HepG2 (cell line): ENCODE results near the gene THOC2. TPM values are rescaled to one million over a fixed set of nuclear protein-coding genes. Genes with fewer than 3 reads are reported as not detected.
A peak's percentile ranks its signal among the peaks of the same experiment; 100 is the strongest.

Experiments used
- CSRNP1 ChIP-seq: sonication (generic); formaldehyde crosslinking; IDR thresholded peaks from 2 replicates; pipeline ENCODE4 v1.8.1; 2023; ENCODE audit warnings: mild to moderate bottlenecking, missing genetic modification reagents
- ELK4 ChIP-seq: sonication (generic); formaldehyde crosslinking; IDR thresholded peaks from 2 replicates; pipeline ENCODE4 v1.9.0; 2021; ENCODE audit warnings: missing genetic modification reagents, borderline replicate concordance
- FOXK1 ChIP-seq: sonication (generic); formaldehyde crosslinking; IDR thresholded peaks from 2 replicates; pipeline ENCODE4 v1.4.0; 2020; ENCODE audit warnings: low read depth, missing genetic modification reagents, borderline replicate concordance
- NR1H2 ChIP-seq: sonication (generic); formaldehyde crosslinking; IDR thresholded peaks from 2 replicates; pipeline ENCODE4 v1.8.1; 2022; ENCODE audit warnings: low read depth, missing genetic modification reagents, borderline replicate concordance
- POLR2G ChIP-seq: fragments of 200-400 bp; formaldehyde crosslinking; IDR thresholded peaks from 2 replicates; pipeline ENCODE4 v1.6.1; 2018; ENCODE audit warnings: mild to moderate bottlenecking, low read depth, low read length, moderate library complexity
- SMAD9 ChIP-seq: sonication (generic); formaldehyde crosslinking; IDR thresholded peaks from 2 replicates; pipeline ENCODE4 v1.5.1; 2020; ENCODE audit warnings: mild to moderate bottlenecking, missing genetic modification reagents
- TRIM22 ChIP-seq: fragments of 450-650 bp; IDR thresholded peaks from 2 replicates; pipeline ENCODE4 v1.6.1; 2017
- ZFP91 ChIP-seq: sonication (generic); formaldehyde crosslinking; IDR thresholded peaks from 2 replicates; pipeline ENCODE4 v1.9.0; 2022; ENCODE audit warnings: missing genetic modification reagents, mild to moderate bottlenecking, borderline replicate concordance
- ZFX ChIP-seq: sonication (generic); formaldehyde crosslinking; IDR thresholded peaks from 2 replicates; pipeline ENCODE4 v1.4.0; 2020; ENCODE audit warnings: mild to moderate bottlenecking, low read depth, missing genetic modification reagents, moderate library complexity
- ZHX1 ChIP-seq: sonication (generic); formaldehyde crosslinking; IDR thresholded peaks from 2 replicates; pipeline ENCODE4 v1.8.1; 2022; ENCODE audit warnings: low read depth, mild to moderate bottlenecking, missing genetic modification reagents
- ZNF296 ChIP-seq: sonication (generic); formaldehyde crosslinking; conservative IDR thresholded peaks from 2 replicates; pipeline ENCODE4 v1.5.0; 2020; ENCODE audit warnings: mild to moderate bottlenecking, missing genetic modification reagents
- ZNF543 ChIP-seq: sonication (generic); formaldehyde crosslinking; IDR thresholded peaks from 2 replicates; pipeline ENCODE4 v1.4.0; 2020; ENCODE audit warnings: mild to moderate bottlenecking, missing genetic modification reagents
- ZNF792 ChIP-seq: IDR thresholded peaks from 2 replicates; pipeline ENCODE4 v1.6.1; 2016
- polyA plus RNA-seq, 8 experiments: library from polyadenylated mRNA; depleted of rRNA in 3 of 8; stranded (reverse) in 7 of 8; unstranded in 1 of 8; fragments of >200 nt; fragmentation: Illumina TruSeq in 4 of 8; extraction: Trizol in 4 of 8; gene quantifications; 2 replicates each; pipeline versions ENCODE4 v1.2.1 to v1.2.3, GENCODE V29; 2011 to 2016; ENCODE audit warnings: low read depth in 4 of 8, missing spikeins in 1 of 8, mixed read lengths in 1 of 8; ENCODE audit not compliant: insufficient read depth in 1 of 8
- total RNA-seq, 5 experiments: library from RNA; depleted of rRNA; stranded (reverse); fragments of >200 nt; fragmentation: Illumina TruSeq; extraction: Trizol; gene quantifications; 2 replicates each; pipeline ENCODE4 v1.2.3, GENCODE V29; 2016; ENCODE audit warnings: low read depth in 1 of 5
- TF ChIP-seq, protein P1 (sequence below): sonication (generic); formaldehyde crosslinking; IDR thresholded peaks from 2 replicates; pipeline ENCODE4 v1.5.0; 2020; ENCODE audit warnings: mild to moderate bottlenecking, missing genetic modification reagents
- TF ChIP-seq, protein P2 (sequence below): sonication (generic); formaldehyde crosslinking; IDR thresholded peaks from 2 replicates; pipeline ENCODE4 v1.5.0; 2020; ENCODE audit warnings: mild to moderate bottlenecking, missing genetic modification reagents

The THOC2 gene
- total and polyA plus RNA-seq, 2 of the 13 experiments (the other 11 are each of a cell fraction or from before 2014, with no cell fraction given), result 87.1 to 101 TPM

GRCh38 chrX:123732670-123733363, at the start of gene THOC2 (continued):
- no peak for TF ChIP-seq ZNF543 (CRISPR knock-in tag)
- TF ChIP-seq ELK4 (CRISPR knock-in tag), result no peak
- TF ChIP-seq FOXK1, result no peak
- no peak; the same call in 1 of the 2 replicates for TF ChIP-seq ZFX (CRISPR knock-in tag)
- TF ChIP-seq NR1H2 (CRISPR knock-in tag), result no peak
- TF ChIP-seq, protein P1, sequence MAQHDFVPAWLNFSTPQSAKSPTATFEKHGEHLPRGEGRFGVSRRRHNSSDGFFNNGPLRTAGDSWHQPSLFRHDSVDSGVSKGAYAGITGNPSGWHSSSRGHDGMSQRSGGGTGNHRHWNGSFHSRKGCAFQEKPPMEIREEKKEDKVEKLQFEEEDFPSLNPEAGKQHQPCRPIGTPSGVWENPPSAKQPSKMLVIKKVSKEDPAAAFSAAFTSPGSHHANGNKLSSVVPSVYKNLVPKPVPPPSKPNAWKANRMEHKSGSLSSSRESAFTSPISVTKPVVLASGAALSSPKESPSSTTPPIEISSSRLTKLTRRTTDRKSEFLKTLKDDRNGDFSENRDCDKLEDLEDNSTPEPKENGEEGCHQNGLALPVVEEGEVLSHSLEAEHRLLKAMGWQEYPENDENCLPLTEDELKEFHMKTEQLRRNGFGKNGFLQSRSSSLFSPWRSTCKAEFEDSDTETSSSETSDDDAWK, result no peak
- TF ChIP-seq, protein P2, sequence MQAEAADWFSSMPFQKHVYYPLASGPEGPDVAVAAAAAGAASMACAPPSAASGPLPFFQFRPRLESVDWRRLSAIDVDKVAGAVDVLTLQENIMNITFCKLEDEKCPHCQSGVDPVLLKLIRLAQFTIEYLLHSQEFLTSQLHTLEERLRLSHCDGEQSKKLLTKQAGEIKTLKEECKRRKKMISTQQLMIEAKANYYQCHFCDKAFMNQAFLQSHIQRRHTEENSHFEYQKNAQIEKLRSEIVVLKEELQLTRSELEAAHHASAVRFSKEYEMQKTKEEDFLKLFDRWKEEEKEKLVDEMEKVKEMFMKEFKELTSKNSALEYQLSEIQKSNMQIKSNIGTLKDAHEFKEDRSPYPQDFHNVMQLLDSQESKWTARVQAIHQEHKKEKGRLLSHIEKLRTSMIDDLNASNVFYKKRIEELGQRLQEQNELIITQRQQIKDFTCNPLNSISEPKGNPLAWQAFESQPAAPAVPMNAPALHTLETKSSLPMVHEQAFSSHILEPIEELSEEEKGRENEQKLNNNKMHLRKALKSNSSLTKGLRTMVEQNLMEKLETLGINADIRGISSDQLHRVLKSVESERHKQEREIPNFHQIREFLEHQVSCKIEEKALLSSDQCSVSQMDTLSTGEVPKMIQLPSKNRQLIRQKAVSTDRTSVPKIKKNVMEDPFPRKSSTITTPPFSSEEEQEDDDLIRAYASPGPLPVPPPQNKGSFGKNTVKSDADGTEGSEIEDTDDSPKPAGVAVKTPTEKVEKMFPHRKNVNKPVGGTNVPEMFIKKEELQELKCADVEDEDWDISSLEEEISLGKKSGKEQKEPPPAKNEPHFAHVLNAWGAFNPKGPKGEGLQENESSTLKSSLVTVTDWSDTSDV (CRISPR knock-in tag), result no peak
- TF ChIP-seq TRIM22, result no peak
- 0 out of 2 replicates have a peak, but pooled peaks have one; percentile 76 for TF ChIP-seq ZHX1 (CRISPR knock-in tag)
- TF ChIP-seq ZNF792 (CRISPR knock-in tag), result no peak; the same call in 1 of the 2 replicates
- TF ChIP-seq SMAD9, result no peak
- TF ChIP-seq ZFP91, result peak; percentile 38; the same call in 1 of the 2 replicates
- TF ChIP-seq CSRNP1, result no peak
- TF ChIP-seq POLR2G, result peak; percentile 74
- TF ChIP-seq ZNF296 (CRISPR knock-in tag), result no peak
